CD14-positive monocyte (primary cell): ENCODE measurements around the gene KCNJ5. TPM values are rescaled to one million over a fixed set of nuclear protein-coding genes. Genes with fewer than 3 reads are reported as not detected.

Source experiments
- DNase-seq, 3 donors: peaks; one replicate each; pipeline ENCODE4 v3.0.0-alpha.2; 2011 to 2022
- H2AFZ ChIP-seq: 2 replicates; pipeline ENCODE4 v1.6.0; 2012; ENCODE audit warnings: mild to moderate bottlenecking, low read depth, low read length, inconsistent platforms; ENCODE audit not compliant: insufficient read depth, poor library complexity, severe bottlenecking
- H3K27ac ChIP-seq, 2 donors: 1 replicate in 1 of 2; 2 replicates in 1 of 2; pipeline ENCODE4 v1.5.1; 2012 to 2013; ENCODE audit warnings: low read length in 2 of 2, control low read depth in 1 of 2, inconsistent platforms in 1 of 2, low read depth in 1 of 2, mild to moderate bottlenecking in 1 of 2
- H3K27me3 ChIP-seq, 2 donors: one replicate each; pipeline versions ENCODE4 v1.6.0 to v1.6.1; 2011 to 2013; ENCODE audit warnings: low read length in 2 of 2; ENCODE audit not compliant: control insufficient read depth in 2 of 2, insufficient read depth in 2 of 2
- H3K36me3 ChIP-seq, 2 donors: replicated peaks in 1 of 2; 1 replicate in 1 of 2; 2 replicates in 1 of 2; pipeline versions ENCODE4 v1.5.1 to v1.6.1; 2012 to 2013; ENCODE audit warnings: low read length in 2 of 2, control low read depth in 1 of 2, inconsistent platforms in 1 of 2, mild to moderate bottlenecking in 1 of 2; ENCODE audit not compliant: insufficient read depth in 2 of 2, control insufficient read depth in 1 of 2
- H3K4me1 ChIP-seq, 2 donors: 1 replicate in 1 of 2; 2 replicates in 1 of 2; pipeline versions ENCODE4 v1.5.1 to v1.6.1; 2012 to 2013; ENCODE audit warnings: low read length in 2 of 2, control low read depth in 1 of 2, inconsistent platforms in 1 of 2, mild to moderate bottlenecking in 1 of 2, moderate library complexity in 1 of 2; ENCODE audit not compliant: insufficient read depth in 2 of 2, control insufficient read depth in 1 of 2
- H3K4me2 ChIP-seq: replicated peaks from 2 replicates; pipeline ENCODE3; 2012; ENCODE audit warnings: low read length, moderate library complexity, mild to moderate bottlenecking; ENCODE audit not compliant: poor library complexity, severe bottlenecking; ENCODE audit errors: extremely low read depth
- H3K4me3 ChIP-seq, 3 experiments: fragments of 200-600 bp in 1 of 3; sonication (generic) in 1 of 3; replicated peaks in 1 of 3; 1 replicate in 2 of 3; 2 replicates in 1 of 3; pipeline ENCODE4 v1.5.1; 2011 to 2013; ENCODE audit warnings: low read length in 3 of 3, mild to moderate bottlenecking in 3 of 3, control low read depth in 2 of 3, low read depth in 2 of 3, inconsistent platforms in 1 of 3, moderate library complexity in 1 of 3
- H3K79me2 ChIP-seq: 2 replicates; pipeline ENCODE4 v1.6.0; 2012; ENCODE audit warnings: mild to moderate bottlenecking, control low read depth, inconsistent platforms, low read length, moderate library complexity; ENCODE audit not compliant: insufficient read depth
- H3K9ac ChIP-seq: 2 replicates; pipeline ENCODE4 v1.6.0; 2017; ENCODE audit warnings: low read length, mild to moderate bottlenecking; ENCODE audit not compliant: insufficient read depth, poor library complexity, severe bottlenecking
- H3K9me3 ChIP-seq, 2 donors: replicated peaks in 1 of 2; 1 replicate in 1 of 2; 2 replicates in 1 of 2; pipeline versions ENCODE4 v1.5.1 to v1.6.1; 2012 to 2013; ENCODE audit warnings: low read length in 2 of 2, control low read depth in 1 of 2; ENCODE audit not compliant: control insufficient read depth in 1 of 2, insufficient read depth in 1 of 2
- H4K20me1 ChIP-seq: 2 replicates; pipeline ENCODE4 v1.6.0; 2012; ENCODE audit warnings: mild to moderate bottlenecking, low read length, control low read depth, moderate library complexity; ENCODE audit not compliant: insufficient read depth
- H3K27ac Mint-ChIP-seq, 7 donors: one replicate each; pipeline ENCODE4 v1.8.0; 2020; ENCODE audit warnings: mild to moderate bottlenecking in 7 of 7, mixed read lengths in 7 of 7, moderate library complexity in 6 of 7, inconsistent platforms in 2 of 7
- H3K27me3 Mint-ChIP-seq, 3 donors: one replicate each; pipeline ENCODE4 v1.8.0; 2021 to 2022; ENCODE audit warnings: low read depth in 3 of 3, mild to moderate bottlenecking in 3 of 3, mixed read lengths in 3 of 3, moderate library complexity in 3 of 3, inconsistent platforms in 1 of 3
- H3K36me3 Mint-ChIP-seq, 2 donors: one replicate each; pipeline ENCODE4 v1.8.0; 2020; ENCODE audit warnings: mixed read lengths in 2 of 2, inconsistent platforms in 1 of 2, mild to moderate bottlenecking in 1 of 2
- H3K4me1 Mint-ChIP-seq: one replicate; pipeline ENCODE4 v1.8.0; 2020; ENCODE audit warnings: mild to moderate bottlenecking, mixed read lengths
- H3K4me3 Mint-ChIP-seq, 2 donors: one replicate each; pipeline ENCODE4 v1.8.0; 2020; ENCODE audit warnings: mild to moderate bottlenecking in 2 of 2, mixed read lengths in 2 of 2, moderate library complexity in 1 of 2
- H3K9me3 Mint-ChIP-seq, 7 donors: one replicate each; pipeline ENCODE4 v1.8.0; 2020 to 2022; ENCODE audit warnings: mixed read lengths in 7 of 7, mild to moderate bottlenecking in 6 of 7, moderate library complexity in 6 of 7, inconsistent platforms in 2 of 7
- CTCF ChIP-seq: fragments of 200-600 bp; IDR thresholded peaks from one replicate; pipeline ENCODE4 v1.8.0; 2022; ENCODE audit warnings: antibody characterized with exemption, mild to moderate bottlenecking
- WGBS: methylation state at CpG from one replicate; pipeline ENCODE4 v1.1.5; 2013; ENCODE audit warnings: missing lambda C conversion rate; ENCODE audit not compliant: insufficient coverage; 5-methylcytosine and 5-hydroxymethylcytosine counted together
- intact Hi-C, 2 donors: fragments of 100-400 bp; cut with micrococcal nuclease; formaldehyde crosslinking; loops; one replicate each; pipeline versions ENCODE4 v1.15.0 to v1.15.1; 2023
- polyA plus RNA-seq, 3 donors: library from polyadenylated mRNA; depleted of rRNA in 1 of 3; unstranded in 2 of 3; stranded (reverse) in 1 of 3; fragments of 300-500 nt in 2 of 3; fragments of >200 nt in 1 of 3; fragmentation: Illumina TruSeq in 2 of 3; gene quantifications; 1 replicate in 2 of 3; 2 replicates in 1 of 3; pipeline ENCODE4 v1.2.3, GENCODE V29; 2012 to 2021

The KCNJ5 gene
- polyA plus RNA-seq, 3 donors, result 0.03 TPM; not detected in 2

GRCh38 chr11:128965485-128965884, 74.3 kb downstream of the KCNJ5 start:
- H3K27me3 ChIP-seq, result no peaks in the 10 kb centered on the region
- H3K4me1 ChIP-seq, result no peaks in the 10 kb centered on the region
- no peaks in the 10 kb centered on the region for H3K79me2 ChIP-seq
- H3K4me1 Mint-ChIP-seq, result peaks cover 5% of the 10 kb centered on the region
- intact Hi-C loops, result no loop called here
- no peak overlapping the region for H3K27ac ChIP-seq
- H4K20me1 ChIP-seq, result no peaks in the 10 kb centered on the region
- TF ChIP-seq CTCF, result no peak
- no peak overlapping the region for H3K4me3 Mint-ChIP-seq
- H3K4me3 ChIP-seq, result no peak overlapping the region
- H3K9me3 ChIP-seq, result no peaks in the 10 kb centered on the region
- 21% methylated on average over 2 of the region's 4 CpGs for WGBS
- H3K27ac Mint-ChIP-seq, result no peak overlapping the region
- DNase-seq, result no peak
- no peak overlapping the region for H2AFZ ChIP-seq
- peaks cover 13 to 22% of the 10 kb centered on the region in 2 donors for H3K36me3 Mint-ChIP-seq
- no peaks in the 10 kb centered on the region for H3K27me3 Mint-ChIP-seq
- no peak overlapping the region for H3K9ac ChIP-seq
- no peaks in the 10 kb centered on the region for H3K9me3 Mint-ChIP-seq
- H3K4me2 ChIP-seq, result no peak overlapping the region
- peaks cover 5 to 18% of the 10 kb centered on the region in 2 donors for H3K36me3 ChIP-seq

- Histone ChIP-seq H3K9me3 (no peaks in the 10 kb centered on the region), H3K27me3 (no peaks in the 10 kb centered on the region), H3K4me1 (no peaks in the 10 kb centered on the region), H3K9ac (no peak overlapping the region), H3K79me2 (no peaks in the 10 kb centered on the region), H2AFZ (no peak overlapping the region), H3K36me3 (peaks cover 14 to 34% of the 10 kb centered on the region in 2 donors), H4K20me1 (no peaks in the 10 kb centered on the region), H3K4me2 (no peak overlapping the region), H3K4me3 (no peak overlapping the region), H3K27ac (no peak overlapping the region)
- H3K36me3 Mint-ChIP-seq, result peaks cover 21 to 40% of the 10 kb centered on the region in 2 donors
- H3K27me3 Mint-ChIP-seq, result no peaks in the 10 kb centered on the region
- peaks cover 5% of the 10 kb centered on the region for H3K4me1 Mint-ChIP-seq
- DNase-seq, result no peak
- intact Hi-C loops, result no loop called here
- H3K9me3 Mint-ChIP-seq, result no peaks in the 10 kb centered on the region
- H3K27ac Mint-ChIP-seq, result no peak overlapping the region
- no peak overlapping the region for H3K4me3 Mint-ChIP-seq
- whole genome bisulfite sequencing, result 100% methylated on average over 1 of the region's 6 CpGs
- TF ChIP-seq CTCF, result no peak
Measured at GRCh38 chr11:128967578-128967977, 76.4 kb downstream of the KCNJ5 start.
